IMR-90 (cell line): Measurements from ENCODE around the gene CKS1B.

Experiments used
- CTCF ChIP-seq: conservative IDR thresholded peaks from 2 replicates; pipeline ENCODE4 v1.5.1; 2012; ENCODE audit warnings: mild to moderate bottlenecking, low read depth, low read length, improper control_type of control experiment
- MXI1 ChIP-seq: IDR thresholded peaks from 2 replicates; pipeline ENCODE4 v1.6.1; 2012; ENCODE audit warnings: low read depth, mild to moderate bottlenecking, low read length, moderate library complexity, borderline replicate concordance
- POLR2A ChIP-seq: IDR thresholded peaks from 2 replicates; pipeline ENCODE4 v1.6.1; 2012; ENCODE audit warnings: mild to moderate bottlenecking, low read depth, low read length
- RCOR1 ChIP-seq: IDR thresholded peaks from 2 replicates; pipeline ENCODE4 v1.6.1; 2012; ENCODE audit warnings: mild to moderate bottlenecking, low read length, improper control_type of control experiment; ENCODE audit not compliant: insufficient replicate concordance

DNA sequence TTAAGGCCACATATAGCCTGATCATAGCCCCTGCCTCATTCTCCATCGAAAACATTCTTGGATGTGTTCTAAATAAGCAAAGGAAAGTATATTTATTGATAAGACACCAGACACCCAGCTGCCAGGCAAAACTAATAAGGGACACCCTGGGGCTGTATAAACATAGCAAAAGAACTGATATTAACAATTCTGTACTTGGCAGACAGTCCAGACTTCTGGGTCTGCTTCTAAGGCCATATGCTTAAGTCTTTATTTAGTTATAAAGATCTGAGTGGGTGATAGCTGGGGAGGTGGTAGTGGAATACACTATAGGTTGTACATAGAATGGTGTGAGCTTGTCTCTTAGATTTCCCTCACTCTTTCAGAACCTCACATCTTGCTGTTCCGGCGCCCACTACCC lies 3.9 kb downstream of the CKS1B start:
- TF ChIP-seq CTCF (no peak), POLR2A (no peak), MXI1 (no peak), RCOR1 (no peak)
